ENCODE measurements around the gene LGR5. TPM values are rescaled to one million over a fixed set of nuclear protein-coding genes. Genes with fewer than 3 reads are reported as not detected.
A peak's percentile ranks its signal among the peaks of the same experiment; 100 is the strongest.

LGR5 gene
- total RNA-seq, 1 donor from 2014 or later = not detected

- Mint-ChIP-seq H3K27me3 (peaks cover 25% of the 10 kb centered on the region), H3K27ac (no peak overlapping the region), H3K4me3 (no peak overlapping the region), H3K36me3 (ENCODE audit: low read depth) (no peaks in the 10 kb centered on the region), H3K9me3 (no peaks in the 10 kb centered on the region), H3K4me1 (no peaks in the 10 kb centered on the region)
- no peak for DNase-seq
- intact Hi-C loops (cut with micrococcal nuclease) = no loop called here
Measured at GRCh38 chr12:71425568-71426299, 13.9 kb upstream of the LGR5 start.

- intact Hi-C loops (cut with micrococcal nuclease) = no loop called here
- Mint-ChIP-seq H3K4me1 (no peaks in the 10 kb centered on the region), H3K4me3 (no peak overlapping the region), H3K9me3 (no peaks in the 10 kb centered on the region), H3K36me3 (ENCODE audit: low read depth) (no peaks in the 10 kb centered on the region), H3K27ac (no peak overlapping the region), H3K27me3 (peaks cover 25% of the 10 kb centered on the region)
- no peak for DNase-seq
Measured at GRCh38 chr12:71426300-71427047, 13.1 kb upstream of the LGR5 start.

GRCh38 chr12:71430756-71431155 lies 8.8 kb upstream of the LGR5 start:
- no peak for DNase-seq
- intact Hi-C loops (cut with micrococcal nuclease) = no loop called here
- no peaks in the 10 kb centered on the region for H3K36me3 Mint-ChIP-seq (ENCODE audit: low read depth)
- H3K4me3 Mint-ChIP-seq = no peak overlapping the region
- H3K4me1 Mint-ChIP-seq = no peaks in the 10 kb centered on the region
- H3K9me3 Mint-ChIP-seq = peaks cover 7% of the 10 kb centered on the region
- H3K27ac Mint-ChIP-seq = no peak overlapping the region
- H3K27me3 Mint-ChIP-seq = peaks cover 23% of the 10 kb centered on the region

GRCh38 chr12:71431991-71432390 lies 7.6 kb upstream of the LGR5 start:
- DNase-seq = no peak
- H3K9me3 Mint-ChIP-seq = peaks cover 9% of the 10 kb centered on the region
- peaks cover 23% of the 10 kb centered on the region for H3K27me3 Mint-ChIP-seq
- H3K36me3 Mint-ChIP-seq (ENCODE audit: low read depth) = no peaks in the 10 kb centered on the region
- no peaks in the 10 kb centered on the region for H3K4me1 Mint-ChIP-seq
- H3K4me3 Mint-ChIP-seq = no peak overlapping the region
- intact Hi-C loops (cut with micrococcal nuclease) = no loop called here
- no peak overlapping the region for H3K27ac Mint-ChIP-seq

GRCh38 chr12:71432936-71433335 lies 6.7 kb upstream of the LGR5 start:
- intact Hi-C loops (cut with micrococcal nuclease) = no loop called here

GRCh38 chr12:71436696-71437095 lies 2.9 kb upstream of the LGR5 start:
- H3K27me3 Mint-ChIP-seq = peaks cover 55% of the 10 kb centered on the region
- no peak overlapping the region for H3K27ac Mint-ChIP-seq
- H3K36me3 Mint-ChIP-seq (ENCODE audit: low read depth) = peaks cover 2% of the 10 kb centered on the region
- H3K9me3 Mint-ChIP-seq = peaks cover 17% of the 10 kb centered on the region
- intact Hi-C loops (cut with micrococcal nuclease) = no loop called here
- DNase-seq = no peak
- no peak overlapping the region for H3K4me3 Mint-ChIP-seq
- peaks cover 15% of the 10 kb centered on the region for H3K4me1 Mint-ChIP-seq

More at GRCh38 chr12:71432936-71433335, 6.7 kb upstream of the LGR5 start:
- DNase-seq = no peak
- Mint-ChIP-seq H3K36me3 (ENCODE audit: low read depth) (no peaks in the 10 kb centered on the region), H3K9me3 (peaks cover 17% of the 10 kb centered on the region), H3K4me3 (no peak overlapping the region), H3K4me1 (no peaks in the 10 kb centered on the region), H3K27ac (no peak overlapping the region), H3K27me3 (peaks cover 29% of the 10 kb centered on the region)

GRCh38 chr12:71438670-71439361 lies 782 bp upstream of the LGR5 start:
- H3K9me3 Mint-ChIP-seq = peaks cover 17% of the 10 kb centered on the region
- H3K4me3 Mint-ChIP-seq = peak overlapping the region; percentile 72
- H3K36me3 Mint-ChIP-seq (ENCODE audit: low read depth) = peaks cover 2% of the 10 kb centered on the region
- intact Hi-C loops (cut with micrococcal nuclease) = no loop called here
- H3K4me1 Mint-ChIP-seq = peaks cover 15% of the 10 kb centered on the region
- DNase-seq = no peak
- no peak overlapping the region for H3K27ac Mint-ChIP-seq
- peaks cover 65% of the 10 kb centered on the region for H3K27me3 Mint-ChIP-seq

- Mint-ChIP-seq H3K27me3 (peaks cover 62% of the 10 kb centered on the region), H3K9me3 (peaks cover 17% of the 10 kb centered on the region), H3K36me3 (ENCODE audit: low read depth) (peaks cover 2% of the 10 kb centered on the region), H3K27ac (no peak overlapping the region), H3K4me1 (peaks cover 15% of the 10 kb centered on the region), H3K4me3 (peak overlapping the region; percentile 72)
- intact Hi-C loops (cut with micrococcal nuclease) = no loop called here
- DNase-seq = no peak
Measured at GRCh38 chr12:71439362-71439612, 311 bp upstream of the LGR5 start.

GRCh38 chr12:71440345-71440762 lies 756 bp downstream of the LGR5 start:
- Mint-ChIP-seq H3K27ac (no peak overlapping the region), H3K27me3 (peaks cover 66% of the 10 kb centered on the region), H3K9me3 (peaks cover 12% of the 10 kb centered on the region), H3K4me1 (peaks cover 15% of the 10 kb centered on the region), H3K4me3 (peak overlapping the region; percentile 73), H3K36me3 (ENCODE audit: low read depth) (peaks cover 2% of the 10 kb centered on the region)
- intact Hi-C loops (cut with micrococcal nuclease) = no loop called here
- no peak for DNase-seq

- peaks cover 10% of the 10 kb centered on the region for H3K9me3 Mint-ChIP-seq
- no peak for DNase-seq
- peaks cover 15% of the 10 kb centered on the region for H3K4me1 Mint-ChIP-seq
- intact Hi-C loops (cut with micrococcal nuclease) = no loop called here
- H3K4me3 Mint-ChIP-seq = peak overlapping the region; percentile 73
- H3K36me3 Mint-ChIP-seq (ENCODE audit: low read depth) = peaks cover 2% of the 10 kb centered on the region
- no peak overlapping the region for H3K27ac Mint-ChIP-seq
- H3K27me3 Mint-ChIP-seq = peaks cover 66% of the 10 kb centered on the region
Measured at GRCh38 chr12:71440763-71441748, 1.5 kb downstream of the LGR5 start.

GRCh38 chr12:71441836-71442566 lies 2.4 kb downstream of the LGR5 start:
- no peak overlapping the region for H3K27ac Mint-ChIP-seq
- no peak for DNase-seq
- peaks cover 2% of the 10 kb centered on the region for H3K36me3 Mint-ChIP-seq (ENCODE audit: low read depth)
- H3K27me3 Mint-ChIP-seq = peaks cover 68% of the 10 kb centered on the region
- intact Hi-C loops (cut with micrococcal nuclease) = no loop called here
- H3K9me3 Mint-ChIP-seq = peaks cover 8% of the 10 kb centered on the region
- H3K4me1 Mint-ChIP-seq = peaks cover 15% of the 10 kb centered on the region
- no peak overlapping the region for H3K4me3 Mint-ChIP-seq

- H3K27ac Mint-ChIP-seq = no peak overlapping the region
- H3K27me3 Mint-ChIP-seq = peaks cover 65% of the 10 kb centered on the region
- no peak for DNase-seq
- intact Hi-C loops (cut with micrococcal nuclease) = no loop called here
- H3K4me1 Mint-ChIP-seq = peaks cover 15% of the 10 kb centered on the region
- H3K36me3 Mint-ChIP-seq (ENCODE audit: low read depth) = peaks cover 2% of the 10 kb centered on the region
- no peak overlapping the region for H3K4me3 Mint-ChIP-seq
- H3K9me3 Mint-ChIP-seq = peaks cover 3% of the 10 kb centered on the region
Measured at GRCh38 chr12:71442567-71442931, 3.0 kb downstream of the LGR5 start.

- DNase-seq = no peak
- intact Hi-C loops (cut with micrococcal nuclease) = no loop called here
- peaks cover 10% of the 10 kb centered on the region for H3K4me1 Mint-ChIP-seq
- H3K4me3 Mint-ChIP-seq = no peak overlapping the region
- no peak overlapping the region for H3K27ac Mint-ChIP-seq
- H3K27me3 Mint-ChIP-seq = peaks cover 52% of the 10 kb centered on the region
- H3K9me3 Mint-ChIP-seq = no peaks in the 10 kb centered on the region
- peaks cover 2% of the 10 kb centered on the region for H3K36me3 Mint-ChIP-seq (ENCODE audit: low read depth)
Measured at GRCh38 chr12:71445071-71445470, 5.5 kb downstream of the LGR5 start.

All from activated CD4-positive, alpha-beta T cell treated with anti-CD3 and anti-CD28 coated beads, Interleukin-2, amount 10 ng/mL, durations not matched to agents 24 days and 14 days (primary cell).